HepG2 (cell line): Measurements from ENCODE around the gene FDXACB1. TPM values are rescaled to one million over a fixed set of nuclear protein-coding genes. Genes with fewer than 3 reads are reported as not detected.

ENCODE experiments used
- CBX2 ChIP-seq, 2 experiments: fragments of 200-600 bp in 1 of 2; sonication (generic); formaldehyde crosslinking in 1 of 2; IDR thresholded peaks; 2 replicates each; pipeline versions ENCODE4 v1.7.0 to v1.8.1; 2018 to 2022; ENCODE audit warnings: low read depth in 2 of 2, low read length in 1 of 2, mild to moderate bottlenecking in 1 of 2, missing genetic modification reagents in 1 of 2
- CREM ChIP-seq, 2 experiments: sonication (generic) in 1 of 2; formaldehyde crosslinking in 1 of 2; IDR thresholded peaks; 2 replicates each; pipeline versions ENCODE4 v1.4.0 to v1.6.1; 2016 to 2020; ENCODE audit warnings: antibody characterized with exemption in 1 of 2, mild to moderate bottlenecking in 1 of 2, missing genetic modification reagents in 1 of 2
- DNMT1 ChIP-seq: sonication (generic); formaldehyde crosslinking; IDR thresholded peaks from 2 replicates; pipeline ENCODE4 v1.5.1; 2020; ENCODE audit warnings: mild to moderate bottlenecking, missing genetic modification reagents
- GPN1 ChIP-seq: sonication (generic); formaldehyde crosslinking; IDR thresholded peaks from 2 replicates; pipeline ENCODE4 v1.5.1; 2020; ENCODE audit warnings: missing genetic modification reagents, borderline replicate concordance
- HINFP ChIP-seq: sonication (generic); formaldehyde crosslinking; IDR thresholded peaks from 2 replicates; pipeline ENCODE4 v1.4.0; 2020; ENCODE audit warnings: low read depth, mild to moderate bottlenecking, missing genetic modification reagents
- HNRNPH1 ChIP-seq: fragments of 200-400 bp; formaldehyde crosslinking; optimal IDR thresholded peaks from 2 replicates; pipeline ENCODE3; 2017; ENCODE audit warnings: mild to moderate bottlenecking, low read depth, low read length
- HOXA3 ChIP-seq: sonication (generic); formaldehyde crosslinking; IDR thresholded peaks from 2 replicates; pipeline ENCODE4 v1.5.0; 2020; ENCODE audit warnings: missing genetic modification reagents
- MXD4 ChIP-seq: IDR thresholded peaks from 2 replicates; pipeline ENCODE4 v1.6.1; 2016; ENCODE audit warnings: mild to moderate bottlenecking, missing biosample characterization, missing genetic modification reagents
- NONO ChIP-seq, 2 experiments: fragments of 450-650 bp in 1 of 2; sonication (generic) in 1 of 2; formaldehyde crosslinking in 1 of 2; IDR thresholded peaks in 1 of 2; conservative IDR thresholded peaks in 1 of 2; 2 replicates each; pipeline versions ENCODE4 v1.6.1 to v1.8.0; 2017 to 2022; ENCODE audit warnings: mild to moderate bottlenecking in 1 of 2, missing genetic modification reagents in 1 of 2, moderate library complexity in 1 of 2
- NR2C2 ChIP-seq: sonication (generic); formaldehyde crosslinking; IDR thresholded peaks from 2 replicates; pipeline ENCODE4 v1.4.0; 2020; ENCODE audit warnings: missing genetic modification reagents, mild to moderate bottlenecking, moderate library complexity, borderline replicate concordance
- SALL1 ChIP-seq: sonication (generic); formaldehyde crosslinking; IDR thresholded peaks from 2 replicates; pipeline ENCODE4 v1.8.0; 2022; ENCODE audit warnings: mild to moderate bottlenecking, missing genetic modification reagents
- SMAD9 ChIP-seq: sonication (generic); formaldehyde crosslinking; IDR thresholded peaks from 2 replicates; pipeline ENCODE4 v1.5.1; 2020; ENCODE audit warnings: mild to moderate bottlenecking, missing genetic modification reagents
- SPEN ChIP-seq: sonication (generic); formaldehyde crosslinking; IDR thresholded peaks from 2 replicates; pipeline ENCODE4 v1.5.1; 2020; ENCODE audit warnings: low read depth, mild to moderate bottlenecking, missing genetic modification reagents
- SRSF9 ChIP-seq: fragments of 200-400 bp; formaldehyde crosslinking; IDR thresholded peaks from 2 replicates; pipeline ENCODE4 v1.6.1; 2018; ENCODE audit warnings: borderline replicate concordance, mild to moderate bottlenecking, low read depth, low read length; ENCODE audit not compliant: insufficient read depth, poor library complexity, severe bottlenecking
- THAP11 ChIP-seq: IDR thresholded peaks from 2 replicates; pipeline ENCODE4 v1.6.1; 2016; ENCODE audit warnings: missing biosample characterization, missing genetic modification reagents
- YEATS2 ChIP-seq: sonication (generic); formaldehyde crosslinking; IDR thresholded peaks from 2 replicates; pipeline ENCODE4 v1.4.0; 2020; ENCODE audit warnings: missing genetic modification reagents, borderline replicate concordance
- ZBTB21 ChIP-seq: sonication (generic); formaldehyde crosslinking; IDR thresholded peaks from 2 replicates; pipeline ENCODE4 v1.4.0; 2020; ENCODE audit warnings: missing genetic modification reagents
- ZBTB7A ChIP-seq: sonication (generic); formaldehyde crosslinking; IDR thresholded peaks from 2 replicates; pipeline ENCODE4 v1.8.0; 2022; ENCODE audit warnings: mild to moderate bottlenecking, missing genetic modification reagents
- ZKSCAN1 ChIP-seq: fragments of 150-350 bp; IDR thresholded peaks from 2 replicates; pipeline ENCODE4 v1.6.1; 2014; ENCODE audit warnings: low read length
- ZNF121 ChIP-seq: sonication (generic); formaldehyde crosslinking; IDR thresholded peaks from 2 replicates; pipeline ENCODE4 v1.5.0; 2020; ENCODE audit warnings: mild to moderate bottlenecking, missing genetic modification reagents
- ZNF274 ChIP-seq: sonication (generic); formaldehyde crosslinking; IDR thresholded peaks from 2 replicates; pipeline ENCODE4 v1.5.1; 2020; ENCODE audit warnings: mild to moderate bottlenecking, missing genetic modification reagents
- ZNF451 ChIP-seq: sonication (generic); formaldehyde crosslinking; IDR thresholded peaks from 2 replicates; pipeline ENCODE4 v1.5.0; 2020; ENCODE audit warnings: mild to moderate bottlenecking, missing genetic modification reagents
- ZNF605 ChIP-seq: sonication (generic); formaldehyde crosslinking; IDR thresholded peaks from 2 replicates; pipeline ENCODE4 v1.8.0; 2022; ENCODE audit warnings: mild to moderate bottlenecking, missing genetic modification reagents
- ZNF619 ChIP-seq: sonication (generic); formaldehyde crosslinking; IDR thresholded peaks from 2 replicates; pipeline ENCODE4 v1.4.0; 2020; ENCODE audit warnings: mild to moderate bottlenecking, missing genetic modification reagents
- ZNF644 ChIP-seq: IDR thresholded peaks from 2 replicates; pipeline ENCODE4 v1.6.1; 2016; ENCODE audit warnings: low read depth
- ZNF766 ChIP-seq: sonication (generic); formaldehyde crosslinking; IDR thresholded peaks from 2 replicates; pipeline ENCODE4 v1.5.0; 2020; ENCODE audit warnings: missing genetic modification reagents, borderline replicate concordance
- ZNF883 ChIP-seq: sonication (generic); formaldehyde crosslinking; IDR thresholded peaks from 2 replicates; pipeline ENCODE4 v1.5.1; 2020; ENCODE audit warnings: mild to moderate bottlenecking, missing genetic modification reagents; ENCODE audit errors: not compliant biosample characterization
- ZSCAN12 ChIP-seq: sonication (generic); formaldehyde crosslinking; IDR thresholded peaks from 2 replicates; pipeline ENCODE4 v1.9.0; 2021; ENCODE audit warnings: mild to moderate bottlenecking, missing genetic modification reagents
- ZSCAN31 ChIP-seq: sonication (generic); formaldehyde crosslinking; IDR thresholded peaks from 2 replicates; pipeline ENCODE4 v1.5.0; 2020; ENCODE audit warnings: low read depth, mild to moderate bottlenecking, missing genetic modification reagents
- ZZZ3 ChIP-seq: sonication (generic); formaldehyde crosslinking; IDR thresholded peaks from 2 replicates; pipeline ENCODE4 v1.4.0; 2020; ENCODE audit warnings: missing genetic modification reagents, mild to moderate bottlenecking, borderline replicate concordance
- polyA plus RNA-seq, 8 experiments: library from polyadenylated mRNA; depleted of rRNA in 3 of 8; stranded (reverse) in 7 of 8; unstranded in 1 of 8; fragments of >200 nt; fragmentation: Illumina TruSeq in 4 of 8; extraction: Trizol in 4 of 8; gene quantifications; 2 replicates each; pipeline versions ENCODE4 v1.2.1 to v1.2.3, GENCODE V29; 2011 to 2016; ENCODE audit warnings: low read depth in 4 of 8, missing spikeins in 1 of 8, mixed read lengths in 1 of 8; ENCODE audit not compliant: insufficient read depth in 1 of 8
- total RNA-seq, 5 experiments: library from RNA; depleted of rRNA; stranded (reverse); fragments of >200 nt; fragmentation: Illumina TruSeq; extraction: Trizol; gene quantifications; 2 replicates each; pipeline ENCODE4 v1.2.3, GENCODE V29; 2016; ENCODE audit warnings: low read depth in 1 of 5

FDXACB1 gene
- total and polyA plus RNA-seq, 2 of the 13 experiments (the other 11 are each of a cell fraction or from before 2014, with no cell fraction given), result 1.1 to 3.4 TPM

GRCh38 chr11:111870886-111871692, 7.9 kb downstream of the FDXACB1 start, which contains the start of gene ALG9 (continued):
- 0 out of 2 replicates have a peak, but pooled peaks have one; percentile 31 for TF ChIP-seq CREM (IDR thresholded peaks at IDR 0.05)
- no peak for TF ChIP-seq CREM (CRISPR knock-in tag; IDR thresholded peaks at IDR 0.05)
- TF ChIP-seq ZNF274 (CRISPR knock-in tag), result peak; percentile 76
- no peak for TF ChIP-seq ZBTB21 (CRISPR knock-in tag)
- TF ChIP-seq NONO (IDR thresholded peaks at IDR 0.05), result no peak
- TF ChIP-seq NONO (CRISPR knock-in tag; conservative IDR thresholded peaks at IDR 0.05), result peak; percentile 72; the same call in 1 of the 2 replicates
- peak; percentile 12; the same call in 1 of the 2 replicates for TF ChIP-seq ZZZ3 (CRISPR knock-in tag)
- no peak for TF ChIP-seq ZNF605 (CRISPR knock-in tag)
- TF ChIP-seq ZNF619 (CRISPR knock-in tag), result peak; percentile 95; the same call in 1 of the 2 replicates
- TF ChIP-seq THAP11, result peak; percentile 82
- TF ChIP-seq HNRNPH1, result no peak
- TF ChIP-seq SALL1 (CRISPR knock-in tag), result peak; percentile 79
- peak; percentile 64; the same call in 1 of the 2 replicates for TF ChIP-seq ZBTB7A
- no peak for TF ChIP-seq SMAD9 (CRISPR knock-in tag)
- TF ChIP-seq ZSCAN31 (CRISPR knock-in tag), result peak; percentile 64
- TF ChIP-seq DNMT1 (CRISPR knock-in tag), result peak; percentile 81
- no peak for TF ChIP-seq SRSF9
- peak; percentile 79 for TF ChIP-seq YEATS2
- no peak for TF ChIP-seq CBX2 (IDR thresholded peaks at IDR 0.05; ENCODE audit: low read depth, low read length)
- TF ChIP-seq CBX2 (CRISPR knock-in tag; IDR thresholded peaks at IDR 0.05; ENCODE audit: low read depth), result 0 out of 2 replicates have a peak, but pooled peaks have one; percentile 18
- peak; percentile 61 for TF ChIP-seq ZNF883 (CRISPR knock-in tag)
- TF ChIP-seq MXD4 (CRISPR knock-in tag), result peak; percentile 69; the same call in 1 of the 2 replicates
- 0 out of 2 replicates have a peak, but pooled peaks have one; percentile 12 for TF ChIP-seq ZSCAN12 (CRISPR knock-in tag)
- TF ChIP-seq NR2C2 (CRISPR knock-in tag), result peak; percentile 37; the same call in 1 of the 2 replicates
- TF ChIP-seq ZNF451, result peak; percentile 71
- TF ChIP-seq GPN1 (CRISPR knock-in tag), result no peak
- peak; percentile 79 for TF ChIP-seq HOXA3 (CRISPR knock-in tag)
- peak; percentile 46; the same call in 1 of the 2 replicates for TF ChIP-seq ZNF766
- TF ChIP-seq HINFP (CRISPR knock-in tag), result peak; percentile 71; the same call in 1 of the 2 replicates
- TF ChIP-seq ZKSCAN1, result no peak
- peak; percentile 63; the same call in 1 of the 2 replicates for TF ChIP-seq ZNF121 (CRISPR knock-in tag)
- peak; percentile 57; the same call in 1 of the 2 replicates for TF ChIP-seq ZNF644 (CRISPR knock-in tag)
- TF ChIP-seq SPEN, result peak; percentile 76
